ENCODE measurements around the gene SHC1.

SHC1 gene

DNA sequence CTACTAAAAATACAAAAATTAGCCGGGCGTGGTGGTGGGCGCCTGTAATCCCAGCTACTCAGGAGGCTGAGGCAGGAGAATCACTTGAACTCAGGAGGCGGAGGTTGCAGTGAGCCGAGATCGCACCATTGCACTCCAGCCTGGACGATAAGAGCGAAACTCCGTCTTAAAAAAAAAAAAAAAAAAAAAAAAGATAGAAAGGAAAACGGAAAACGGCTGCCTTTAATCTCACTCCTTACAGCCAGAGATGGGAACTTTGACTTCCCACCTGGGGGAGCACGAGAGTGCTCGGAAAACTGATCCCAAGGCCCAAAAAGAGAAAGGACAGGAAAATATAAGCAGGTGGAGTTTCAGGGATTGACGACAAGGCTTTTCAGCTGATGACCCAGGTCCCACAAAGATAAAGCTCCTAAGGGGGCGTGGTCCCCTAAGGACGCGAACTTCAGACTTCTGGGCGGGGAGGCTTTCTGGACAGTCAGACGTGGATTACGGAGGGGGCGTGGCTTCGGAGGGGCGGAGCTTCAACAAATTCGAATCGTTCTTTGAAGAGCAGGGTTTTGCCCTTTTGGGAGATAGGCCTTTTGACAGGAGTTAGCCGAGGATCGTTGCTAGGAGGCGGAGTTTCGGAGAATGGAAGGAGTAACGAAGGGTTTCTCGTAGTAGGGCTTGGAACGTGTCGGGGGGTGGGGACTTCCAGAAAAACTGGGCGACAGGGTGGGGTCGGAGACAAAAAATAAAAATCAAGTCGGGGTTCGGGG is 3.0 kb upstream of the SHC1 start:
- DNase-seq (ENCODE audit: low spot score), result peak; percentile 79

DNA sequence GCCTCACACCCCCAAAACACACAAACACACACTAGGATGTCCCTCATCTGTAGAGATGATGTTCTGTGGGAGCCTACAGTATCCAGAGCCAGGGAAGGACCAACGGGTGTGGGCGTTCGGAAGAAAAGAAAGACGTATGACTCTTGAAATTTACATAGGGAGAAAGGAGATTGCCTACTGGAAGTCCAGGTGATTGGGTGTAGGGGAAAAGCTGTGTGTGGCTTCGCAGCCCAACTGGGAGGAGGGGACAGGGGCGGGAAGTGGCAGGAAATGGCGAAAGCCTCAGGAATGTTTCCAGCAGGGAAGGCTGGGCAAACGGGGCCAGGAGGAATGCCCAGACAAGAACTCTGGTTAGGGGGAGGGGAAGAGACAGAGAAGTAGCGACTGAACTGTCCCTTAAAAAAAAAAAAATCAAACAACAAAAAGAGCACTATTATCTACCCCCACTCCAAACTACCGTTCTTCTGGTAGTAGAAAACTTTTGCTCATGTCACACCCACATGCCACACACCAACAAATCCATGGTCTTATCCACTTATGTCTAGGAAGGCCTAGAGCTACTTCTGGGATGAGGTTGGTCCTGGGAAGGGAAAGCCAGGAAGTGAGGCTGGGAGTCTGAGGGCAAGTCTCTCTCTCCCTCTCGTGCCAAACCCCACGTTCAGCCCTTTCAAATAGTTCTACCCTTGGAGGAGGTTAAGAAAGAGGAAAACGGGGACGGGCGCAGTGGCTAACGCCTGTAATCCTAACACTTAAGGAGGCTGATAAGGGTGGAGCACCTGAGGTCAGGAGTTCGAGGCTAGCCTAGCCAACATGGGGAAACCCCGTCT is 2.2 kb upstream of the SHC1 start:
- peak; percentile 82 for DNase-seq (ENCODE audit: low spot score)

DNA sequence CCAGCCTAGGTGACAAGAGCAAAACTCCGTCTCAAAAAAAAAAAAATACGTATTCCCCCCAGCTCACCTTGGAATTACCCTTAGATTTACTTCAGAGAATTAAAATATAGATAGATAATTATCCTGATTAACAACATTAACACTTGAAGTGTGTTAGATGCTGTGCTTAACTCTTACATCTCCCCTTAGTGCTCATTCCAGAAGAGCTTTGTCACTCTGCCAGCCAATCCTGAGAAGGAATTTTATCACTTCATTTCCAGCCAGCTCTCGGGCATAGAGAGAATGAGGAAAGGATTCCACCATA is 1.6 kb upstream of the SHC1 start:
- DNase-seq (ENCODE audit: low spot score), result no peak

- no peak for DNase-seq (ENCODE audit: low spot score)
These were observed 923 bp upstream of the SHC1 start for GRCh38 chr1:154971341-154971998.

GRCh38 chr1:154969860-154970452 is 591 bp downstream of the SHC1 start:
- no peak for DNase-seq (ENCODE audit: low spot score)

DNA sequence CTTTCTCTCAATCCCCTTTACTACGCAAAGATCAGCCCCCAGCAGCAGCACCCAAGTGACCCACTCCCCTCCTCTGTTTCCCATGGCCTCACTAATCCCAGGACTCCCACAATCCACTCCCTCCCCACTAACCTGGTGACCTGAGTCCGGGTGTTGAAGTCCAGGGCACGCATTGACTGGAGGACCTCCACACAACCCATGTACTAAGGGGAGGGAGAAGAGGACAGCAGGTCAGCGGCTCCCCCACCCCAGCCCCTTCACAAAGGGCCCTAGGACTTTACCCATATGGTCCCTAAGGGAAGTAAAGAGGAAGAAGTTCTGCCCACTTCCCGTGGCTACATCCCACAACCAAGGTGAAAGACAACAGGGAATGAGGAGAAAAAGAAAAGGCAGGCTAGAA is 1.3 kb downstream of the SHC1 start:
- no peak for DNase-seq (ENCODE audit: low spot score)

DNA sequence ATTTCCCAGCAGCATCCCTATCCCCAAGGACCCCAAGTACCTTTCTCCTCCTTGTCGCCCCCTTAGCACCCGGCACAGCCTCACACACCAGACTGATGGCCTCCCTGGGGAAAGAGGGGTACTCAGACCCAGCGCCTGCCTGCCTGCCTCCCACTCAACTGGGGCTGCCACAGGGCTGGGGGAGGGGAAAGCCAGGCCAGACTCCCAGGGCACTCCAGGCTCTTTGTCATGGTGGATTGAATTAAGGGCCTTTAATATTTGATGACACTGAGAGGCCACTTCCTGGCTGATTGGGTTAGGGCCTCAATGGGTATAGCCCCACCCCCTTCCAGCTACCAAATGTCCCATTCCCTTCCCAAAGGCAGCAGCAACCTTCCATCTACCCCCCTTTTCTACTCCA is 1.8 kb downstream of the SHC1 start:
- DNase-seq (ENCODE audit: low spot score), result no peak

DNA sequence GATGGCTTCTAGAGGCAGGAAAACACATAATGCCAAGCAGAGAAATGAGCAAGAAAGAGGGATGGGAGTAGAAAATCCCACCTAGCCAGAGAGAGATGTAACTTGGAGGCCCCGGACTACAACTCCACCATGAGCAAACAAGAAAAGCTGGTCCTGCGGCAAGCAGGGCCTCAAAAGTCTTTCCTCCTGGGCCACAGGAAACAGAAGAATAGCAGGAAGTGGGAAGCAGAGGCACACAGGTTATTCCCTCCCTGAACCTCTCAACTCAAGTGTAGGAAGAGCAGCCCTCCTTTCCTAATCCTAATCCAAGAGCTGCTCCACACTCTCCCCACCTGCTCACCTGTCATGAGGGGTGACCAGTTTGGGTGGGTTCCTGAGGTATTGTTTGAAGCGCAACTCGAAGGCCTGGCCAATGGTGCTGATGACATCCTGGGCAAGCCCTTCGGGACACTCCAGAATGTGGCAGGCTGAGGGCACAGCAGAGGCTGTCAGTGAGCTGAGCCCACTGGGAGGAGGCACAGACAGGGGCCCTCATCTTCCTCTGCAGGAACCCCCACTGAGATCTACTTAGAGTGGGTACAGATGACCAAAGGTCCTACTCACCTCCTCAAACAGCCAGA is 3.1 kb downstream of the SHC1 start:
- no peak for DNase-seq (ENCODE audit: low spot score)

GRCh38 chr1:154966111-154966510 is 4.4 kb downstream of the SHC1 start:
- DNase-seq (ENCODE audit: low spot score), result no peak

DNA sequence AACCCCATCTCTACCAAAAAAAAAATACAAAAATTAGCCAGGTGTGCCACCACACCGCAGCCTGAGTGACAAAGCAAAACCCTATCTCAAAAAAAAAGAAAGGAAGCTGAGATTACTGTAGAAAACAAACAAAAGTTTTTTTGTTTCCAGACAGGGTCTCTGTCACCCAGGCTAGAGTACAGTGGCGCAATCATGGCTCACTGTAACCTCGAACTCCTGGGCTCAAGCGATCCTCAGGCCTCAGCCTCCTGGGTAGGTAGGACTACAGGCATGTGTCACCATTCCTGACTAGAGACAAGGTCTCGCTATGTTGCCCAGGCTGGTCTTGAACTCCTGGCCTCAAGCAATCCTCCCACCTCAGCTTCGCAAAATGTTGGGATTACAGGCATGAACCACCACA is 6.2 kb downstream of the SHC1 start:
- no peak for DNase-seq (ENCODE audit: low spot score)

GRCh38 chr1:154963643-154964042 is 6.9 kb downstream of the SHC1 start:
- no peak for DNase-seq (ENCODE audit: low spot score)

- no peak for DNase-seq (ENCODE audit: low spot score)
These were observed 7.7 kb downstream of the SHC1 start for GRCh38 chr1:154962795-154963330.

- DNase-seq (ENCODE audit: low spot score), result no peak
These were observed 8.3 kb downstream of the SHC1 start for GRCh38 chr1:154962156-154962749.

DNA sequence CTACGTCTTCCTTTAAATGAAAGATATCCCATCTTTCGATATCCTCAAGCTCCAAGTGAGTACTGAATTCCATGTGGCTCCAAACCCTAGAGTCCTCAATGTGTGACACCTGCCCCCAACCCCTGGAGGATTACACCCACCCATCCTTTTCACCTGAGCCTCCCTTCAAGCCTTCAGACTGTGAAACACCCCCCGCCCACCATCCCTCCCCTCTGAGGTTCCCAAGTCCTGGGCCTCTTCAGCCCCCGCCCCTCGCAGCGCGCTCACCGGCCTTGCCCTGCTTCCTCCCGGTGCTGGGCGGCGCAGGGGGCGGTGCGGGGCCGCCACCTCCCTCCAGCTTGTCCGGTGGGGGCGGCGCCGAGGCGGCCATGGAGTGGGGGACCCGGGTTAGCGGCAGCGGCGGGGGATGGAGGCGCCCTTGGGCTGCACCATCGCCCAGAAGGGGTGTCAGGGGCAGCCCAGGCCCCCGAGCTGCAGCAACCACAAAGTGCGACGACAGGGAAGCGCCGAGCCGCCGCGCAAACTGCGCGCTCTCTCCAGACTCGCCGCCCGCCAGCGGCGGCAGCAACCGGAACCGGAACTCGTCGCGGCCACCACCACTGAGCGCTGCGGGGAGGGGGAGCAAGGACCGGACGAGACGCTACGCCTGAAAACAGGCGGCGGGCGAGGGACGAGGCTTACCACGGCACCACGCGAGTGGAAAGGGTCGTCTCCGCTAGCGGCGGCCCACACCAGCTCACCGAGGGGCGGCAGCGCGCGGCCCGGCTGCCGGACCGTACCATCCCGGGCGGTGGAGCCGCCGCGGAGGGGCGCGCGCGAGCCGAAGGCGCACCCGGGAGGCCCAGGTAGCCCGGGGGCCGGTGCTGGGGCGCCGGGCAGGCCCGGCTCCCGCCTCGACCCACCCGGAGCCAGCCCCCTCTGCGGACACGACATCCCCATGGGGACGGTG is 9.1 kb downstream of the SHC1 start, which contains the start of gene PYGO2:
PYGO2 (minus strand) TSS at position 576 of the 949 bp plus-strand sequence; CDS start at position 370, 206 bp downstream.
- peak; percentile 86 for DNase-seq (ENCODE audit: low spot score)

GRCh38 chr1:154960446-154961136 is 10.0 kb downstream of the SHC1 start:
- no peak for DNase-seq (ENCODE audit: low spot score)

GRCh38 chr1:154959426-154959780 is 11.1 kb downstream of the SHC1 start:
- DNase-seq (ENCODE audit: low spot score), result no peak

DNA sequence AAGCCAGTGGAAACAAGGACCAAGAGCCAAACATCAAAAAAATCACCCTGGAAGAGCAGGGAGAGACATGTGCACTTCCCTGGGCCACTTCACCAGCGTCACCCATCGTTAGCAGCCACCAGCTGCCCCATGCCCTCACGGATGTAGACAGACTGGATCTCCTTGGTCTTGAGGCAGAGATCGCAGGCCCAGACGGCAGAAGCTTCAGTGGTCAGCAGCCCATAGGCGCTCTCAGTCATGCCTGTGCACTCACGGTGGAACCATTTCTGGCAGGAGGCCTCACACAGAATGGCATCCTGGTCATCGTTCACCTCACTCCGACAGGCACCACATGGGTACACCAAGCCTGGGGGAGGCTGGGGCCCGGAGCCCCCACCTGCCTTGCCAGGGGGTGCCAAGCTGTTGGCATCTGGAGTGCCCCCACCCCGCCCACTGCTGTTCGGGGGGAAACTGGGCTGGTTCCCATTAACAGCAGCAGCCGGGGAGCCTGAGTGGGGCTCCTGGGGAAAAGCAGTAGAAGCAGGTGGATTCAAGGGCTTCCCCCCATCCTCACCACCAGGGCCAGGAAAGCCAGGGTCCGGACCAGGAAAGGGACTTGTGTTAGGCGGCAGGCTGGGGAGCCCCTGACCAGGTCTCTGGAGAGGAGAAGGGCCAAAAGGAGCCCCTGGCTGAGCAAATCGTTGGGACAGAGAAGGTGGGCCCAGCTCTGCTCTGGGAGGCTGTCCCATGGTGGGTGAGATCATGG is 11.7 kb downstream of the SHC1 start:
- no peak for DNase-seq (ENCODE audit: low spot score)

DNA sequence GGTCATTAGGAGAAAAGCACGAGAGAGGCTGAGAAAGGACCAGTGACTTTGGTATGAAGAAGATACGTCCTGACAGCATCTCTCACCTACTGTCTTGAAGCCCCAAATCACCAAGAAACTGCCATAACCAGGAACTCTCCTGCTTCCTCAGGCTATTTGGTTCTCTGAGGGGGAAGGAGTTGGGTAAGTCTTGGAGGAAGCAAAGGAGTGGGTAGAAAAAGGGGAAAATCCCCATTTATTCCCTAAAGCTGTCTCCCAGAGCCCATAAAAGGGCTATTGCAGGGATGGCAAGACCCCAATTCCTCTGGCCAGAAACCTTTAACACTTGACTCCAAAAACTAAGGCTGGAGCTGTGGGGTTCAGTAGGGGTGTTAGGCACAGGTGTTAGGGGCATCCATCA is 12.5 kb downstream of the SHC1 start:
- no peak for DNase-seq (ENCODE audit: low spot score)

DNA sequence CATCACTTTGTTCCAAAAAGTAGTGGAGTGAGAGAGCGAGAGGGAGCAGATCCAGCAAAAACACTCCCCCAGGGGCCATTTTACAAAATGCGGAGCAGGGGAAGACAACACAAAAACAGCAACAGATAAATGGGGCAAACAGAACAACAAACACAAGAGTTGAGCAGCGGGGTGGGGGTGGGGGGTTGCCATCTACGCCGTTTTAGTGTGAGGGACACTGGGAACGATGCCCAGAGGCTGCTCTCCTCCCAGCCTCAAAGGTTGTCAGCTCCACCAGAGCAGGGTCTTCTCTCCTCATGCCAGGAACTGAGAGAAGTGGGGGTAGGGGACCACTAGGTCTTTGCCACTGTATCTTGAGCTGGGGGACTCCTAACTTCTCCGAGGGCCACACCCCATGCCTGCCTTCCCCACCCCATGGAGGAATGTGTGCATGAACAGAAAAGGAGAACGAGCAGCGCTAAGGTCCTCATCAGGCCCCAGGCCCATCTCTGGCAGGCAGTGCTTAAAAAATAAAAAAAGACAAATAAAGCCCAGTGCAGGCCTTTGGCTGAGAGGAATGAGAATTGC is 13.4 kb downstream of the SHC1 start:
- DNase-seq (ENCODE audit: low spot score), result no peak

Measured in AG08396 (cell line).